Stimulated activated CD8-positive, alpha-beta memory T cell treated with anti-CD3 and anti-CD28 coated beads, Interleukin-7, amount 100 ng/mL, for 1 hour (primary cell): ENCODE data around the gene SOCS4.
"Not testable (repeated sequence)": the region's sequence is repeated elsewhere in the genome, so short reads cannot be mapped to it uniquely, and the experiment has no call there.

Source experiments
- DNase-seq, 2 donors: peaks; one replicate each; pipeline ENCODE4 v3.0.0-alpha.2; 2020; ENCODE audit warnings: low read depth in 2 of 2

Gene SOCS4

GRCh38 chr14:55026793-55027561 is at the start of gene SOCS4, which contains the start of gene WDHD1:
TSS of gene SOCS4 (plus strand) at chr14:55027236. CDS start at chr14:55043042, 15,806 bp downstream.
TSS of gene WDHD1 (minus strand) at chr14:55027099. CDS start at chr14:55026787, 312 bp downstream.
- DNase-seq, result peak; percentile 90 to 93

GRCh38 chr14:54979039-54979438 is 48.0 kb upstream of the SOCS4 start:
- no peak for DNase-seq

- no peak for DNase-seq
Measured at GRCh38 chr14:54981698-54982097, 45.3 kb upstream of the SOCS4 start.

GRCh38 chr14:54985156-54985555 is 41.9 kb upstream of the SOCS4 start:
- no peak for DNase-seq

- no peak for DNase-seq
Measured at GRCh38 chr14:55000381-55000780, 26.7 kb upstream of the SOCS4 start.

GRCh38 chr14:55005071-55005470 is 22.0 kb upstream of the SOCS4 start:
- no peak for DNase-seq

- DNase-seq, result no peak
Measured at GRCh38 chr14:55015006-55015405, 12.0 kb upstream of the SOCS4 start.

GRCh38 chr14:55019968-55020554 is 7.0 kb upstream of the SOCS4 start:
- no peak for DNase-seq

GRCh38 chr14:55024365-55024764 is 2.7 kb upstream of the SOCS4 start:
- DNase-seq, result not testable (repeated sequence)

GRCh38 chr14:55025948-55026347 is 1.1 kb upstream of the SOCS4 start:
- no peak for DNase-seq

- DNase-seq, result no peak
Measured at GRCh38 chr14:55026441-55026792, 619 bp upstream of the SOCS4 start.

- no peak for DNase-seq
Measured at GRCh38 chr14:55028066-55028465, 1.0 kb downstream of the SOCS4 start.

- DNase-seq, result no peak
Measured at GRCh38 chr14:55028476-55028875, 1.4 kb downstream of the SOCS4 start.

- no peak for DNase-seq
Measured at GRCh38 chr14:55031190-55031589, 4.2 kb downstream of the SOCS4 start.

GRCh38 chr14:55037995-55038394 is 11.0 kb downstream of the SOCS4 start:
- not testable (repeated sequence) for DNase-seq

- DNase-seq, result no peak
Measured at GRCh38 chr14:55038708-55039107, 11.7 kb downstream of the SOCS4 start.

GRCh38 chr14:55043528-55043927 is 16.5 kb downstream of the SOCS4 start:
- no peak for DNase-seq

- no peak for DNase-seq
Measured at GRCh38 chr14:55045087-55045486, 18.1 kb downstream of the SOCS4 start.

GRCh38 chr14:55047301-55048053 is 20.4 kb downstream of the SOCS4 start:
- no peak for DNase-seq

GRCh38 chr14:55048900-55049436 is 21.9 kb downstream of the SOCS4 start:
- DNase-seq, result no peak

GRCh38 chr14:55051165-55051422 is 24.1 kb downstream of the SOCS4 start:
- DNase-seq, result no peak

GRCh38 chr14:55051423-55052268 is 24.6 kb downstream of the SOCS4 start, which contains the start of gene MAPK1IP1L:
TSS of gene MAPK1IP1L (plus strand) at chr14:55051647. CDS start at chr14:55061684, 10,037 bp downstream.
- DNase-seq, result peak; percentile 76 to 87
